22Rv1 (cell line): ENCODE data around the gene ADCY7.

ENCODE experiments used
- CTCF ChIP-seq: fragments of 450-650 bp; IDR thresholded peaks from 2 replicates; pipeline ENCODE4 v1.5.1; 2017; ENCODE audit warnings: mild to moderate bottlenecking
- ZFX ChIP-seq: fragments of 450-650 bp; IDR thresholded peaks from 2 replicates; pipeline ENCODE4 v1.6.1; 2017; ENCODE audit warnings: antibody characterized with exemption, borderline replicate concordance

GRCh38 chr16:50227120-50227519, 39.2 kb upstream of the ADCY7 start:
- TF ChIP-seq CTCF (no peak), ZFX (no peak)
